ENCODE data around the gene SPAG8. TPM values are rescaled to one million over a fixed set of nuclear protein-coding genes. Genes with fewer than 3 reads are reported as not detected.

The SPAG8 gene
- total and polyA plus RNA-seq, 2 donors: 3.1 to 3.4 TPM

DNA sequence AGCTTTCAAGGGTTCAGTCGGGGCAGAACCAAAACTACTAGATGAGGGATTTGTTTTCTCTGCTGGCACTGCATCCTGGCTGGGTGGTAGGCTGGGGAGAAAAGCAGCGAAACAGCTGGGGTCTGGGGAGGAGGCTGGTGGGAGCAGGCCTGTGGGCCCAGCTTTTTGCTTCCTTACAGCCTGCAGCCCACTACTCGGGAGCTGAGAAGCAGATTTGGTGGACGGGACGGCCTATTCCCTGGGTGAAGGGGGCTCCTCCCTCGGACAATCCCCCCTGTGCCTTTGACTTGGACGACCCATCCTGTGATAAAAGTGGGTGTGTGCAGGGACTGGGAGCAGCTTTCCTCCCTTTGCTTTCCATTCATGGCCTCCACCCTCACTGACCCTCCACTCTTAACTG is 11.5 kb downstream of the SPAG8 start:
- Histone ChIP-seq H3K4me1 (ENCODE audit: control insufficient read depth in 2 of 2, insufficient read depth in 2 of 2, low read length in 2 of 2) (no peaks in the 10 kb centered on the region), H3K27me3 (ENCODE audit: control insufficient read depth in 2 of 2, insufficient read depth in 1 of 2, low read length in 1 of 2) (no peaks in the 10 kb centered on the region), H3K27ac (ENCODE audit: low read depth in 1 of 2, low read length in 1 of 2) (no peak overlapping the region), H3K36me3 (ENCODE audit: control insufficient read depth in 2 of 2, insufficient read depth in 2 of 2, low read length in 1 of 2) (peaks cover 3 to 14% of the 10 kb centered on the region in 2 donors), H3K9me3 (ENCODE audit: control insufficient read depth in 2 of 2, insufficient read depth in 1 of 2, low read length in 1 of 2) (no peaks in the 10 kb centered on the region), H3K4me3 (ENCODE audit: low read length in 2 of 2) (no peak overlapping the region)
- 97% methylated on average over 7 of the region's 7 CpGs for WGBS
- no peak for DNase-seq (ENCODE audit: low read depth in 6 of 9, low spot score in 9 of 9)

DNA sequence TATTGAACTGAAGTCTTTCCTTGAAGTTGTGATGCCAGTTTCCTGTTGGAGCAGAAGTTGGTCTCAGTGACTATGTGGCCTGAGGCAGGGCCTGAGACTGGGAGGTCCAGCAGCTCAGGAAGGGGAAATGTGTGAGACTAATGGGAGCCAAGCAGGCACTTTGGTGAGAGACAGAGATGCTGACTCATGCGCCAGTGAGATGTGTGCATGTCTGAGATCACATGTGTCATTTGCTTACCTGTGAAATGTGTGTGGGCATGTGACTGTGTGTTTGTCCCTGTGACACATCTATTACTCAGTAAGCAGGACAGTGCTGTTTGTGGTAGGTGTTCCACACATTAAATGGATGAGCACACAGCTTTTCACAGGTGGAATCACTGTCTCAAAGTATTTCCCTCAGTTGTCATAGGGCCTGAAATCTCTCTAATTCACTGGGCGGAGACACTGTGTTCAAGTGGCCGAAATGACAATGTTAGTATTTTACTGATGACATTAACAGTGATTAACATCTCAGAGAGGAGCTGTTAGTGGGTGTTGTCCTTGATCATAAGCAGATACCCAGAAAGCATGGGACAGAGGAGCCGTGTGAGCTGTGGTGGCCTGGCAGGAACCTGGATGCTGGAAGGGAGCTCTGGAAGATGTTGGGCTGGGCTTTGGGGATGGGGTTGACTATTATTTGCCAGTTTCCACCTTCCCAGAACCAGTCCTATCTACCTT is 13.2 kb downstream of the SPAG8 start:
- WGBS: 94% methylated on average over 4 of the region's 4 CpGs
- Histone ChIP-seq H3K4me3 (ENCODE audit: low read length in 2 of 2) (no peak overlapping the region), H3K4me1 (ENCODE audit: control insufficient read depth in 2 of 2, insufficient read depth in 2 of 2, low read length in 2 of 2) (peaks cover 0 to 2% of the 10 kb centered on the region in 2 donors), H3K36me3 (ENCODE audit: control insufficient read depth in 2 of 2, insufficient read depth in 2 of 2, low read length in 1 of 2) (peaks cover 3 to 12% of the 10 kb centered on the region in 2 donors), H3K27ac (ENCODE audit: low read depth in 1 of 2, low read length in 1 of 2) (no peak overlapping the region), H3K27me3 (ENCODE audit: control insufficient read depth in 2 of 2, insufficient read depth in 1 of 2, low read length in 1 of 2) (no peaks in the 10 kb centered on the region), H3K9me3 (ENCODE audit: control insufficient read depth in 2 of 2, insufficient read depth in 1 of 2, low read length in 1 of 2) (no peaks in the 10 kb centered on the region)
- DNase-seq (ENCODE audit: low read depth in 6 of 9, low spot score in 9 of 9): no peak

DNA sequence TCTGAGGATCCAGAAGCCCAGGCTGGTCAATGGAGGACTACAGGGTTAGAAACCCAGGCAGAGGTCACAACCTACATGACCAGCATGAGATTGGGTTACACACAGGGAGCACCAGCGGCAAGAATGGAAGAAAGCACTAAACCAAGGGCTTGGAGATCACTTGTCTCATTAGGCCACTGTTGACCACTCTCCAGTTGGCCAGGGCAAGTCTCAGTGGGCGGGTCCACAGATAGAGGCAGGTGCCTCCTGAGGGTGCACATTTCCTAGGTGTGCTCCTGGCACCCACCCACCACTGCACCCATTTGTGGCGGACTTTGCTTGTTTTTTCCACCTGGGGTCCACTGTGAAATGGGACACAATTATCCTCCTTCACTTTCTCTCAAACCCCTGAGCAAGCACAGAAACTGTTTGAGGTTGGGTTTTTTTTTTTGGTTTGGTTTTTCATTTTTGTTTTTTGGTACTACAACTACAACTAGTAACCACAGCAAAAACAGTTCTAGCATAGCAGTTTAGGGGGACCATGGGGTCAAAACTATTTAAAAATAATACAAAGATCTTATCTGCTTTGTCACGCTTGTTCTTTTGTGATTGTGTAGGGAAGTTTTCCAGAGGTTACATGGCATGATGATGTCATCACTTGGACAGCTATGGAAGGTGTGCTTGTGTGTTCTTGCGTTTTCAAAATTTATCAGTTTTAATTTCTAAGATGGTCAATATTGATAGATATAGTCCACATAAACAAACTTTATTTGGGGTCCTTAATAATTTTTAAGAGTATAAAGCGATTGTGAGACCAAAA is 14.6 kb downstream of the SPAG8 start:
- Histone ChIP-seq H3K27ac (ENCODE audit: low read depth in 1 of 2, low read length in 1 of 2) (no peak overlapping the region), H3K36me3 (ENCODE audit: control insufficient read depth in 2 of 2, insufficient read depth in 2 of 2, low read length in 1 of 2) (peaks cover 3 to 18% of the 10 kb centered on the region in 2 donors), H3K9me3 (ENCODE audit: control insufficient read depth in 2 of 2, insufficient read depth in 1 of 2, low read length in 1 of 2) (no peaks in the 10 kb centered on the region), H3K27me3 (ENCODE audit: control insufficient read depth in 2 of 2, insufficient read depth in 1 of 2, low read length in 1 of 2) (no peaks in the 10 kb centered on the region), H3K4me1 (ENCODE audit: control insufficient read depth in 2 of 2, insufficient read depth in 2 of 2, low read length in 2 of 2) (peaks cover 0 to 2% of the 10 kb centered on the region in 2 donors), H3K4me3 (ENCODE audit: low read length in 2 of 2) (no peak overlapping the region)
- WGBS: 97% methylated on average over 6 of the region's 6 CpGs
- DNase-seq (ENCODE audit: low read depth in 6 of 9, low spot score in 9 of 9): no peak

DNA sequence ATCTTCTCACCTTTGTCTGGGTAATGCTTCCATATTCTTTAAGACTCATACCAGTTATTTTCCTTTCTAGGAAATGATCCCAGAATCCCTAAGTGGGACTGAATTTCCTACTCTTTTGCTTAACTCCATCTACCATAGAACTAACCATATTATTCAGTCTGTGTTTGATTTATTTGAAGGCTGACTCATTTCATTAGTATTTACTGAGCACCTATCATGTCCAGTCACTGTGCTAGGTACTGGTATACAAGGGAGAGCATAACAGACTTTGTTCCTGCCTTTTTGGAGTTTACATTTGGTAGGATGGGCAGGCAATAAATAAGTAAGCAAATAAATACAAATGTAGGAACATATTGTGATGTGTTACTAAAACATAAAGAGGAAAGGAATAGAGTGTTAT is 16.4 kb downstream of the SPAG8 start:
- Histone ChIP-seq H3K4me3 (ENCODE audit: low read length in 2 of 2) (no peak overlapping the region), H3K36me3 (ENCODE audit: control insufficient read depth in 2 of 2, insufficient read depth in 2 of 2, low read length in 1 of 2) (peaks cover 3 to 16% of the 10 kb centered on the region in 2 donors), H3K27me3 (ENCODE audit: control insufficient read depth in 2 of 2, insufficient read depth in 1 of 2, low read length in 1 of 2) (peaks cover 0 to 8% of the 10 kb centered on the region in 2 donors), H3K27ac (ENCODE audit: low read depth in 1 of 2, low read length in 1 of 2) (no peak overlapping the region), H3K4me1 (ENCODE audit: control insufficient read depth in 2 of 2, insufficient read depth in 2 of 2, low read length in 2 of 2) (peaks cover 0 to 2% of the 10 kb centered on the region in 2 donors), H3K9me3 (ENCODE audit: control insufficient read depth in 2 of 2, insufficient read depth in 1 of 2, low read length in 1 of 2) (no peaks in the 10 kb centered on the region)
- DNase-seq (ENCODE audit: low read depth in 6 of 9, low spot score in 9 of 9): no peak

DNA sequence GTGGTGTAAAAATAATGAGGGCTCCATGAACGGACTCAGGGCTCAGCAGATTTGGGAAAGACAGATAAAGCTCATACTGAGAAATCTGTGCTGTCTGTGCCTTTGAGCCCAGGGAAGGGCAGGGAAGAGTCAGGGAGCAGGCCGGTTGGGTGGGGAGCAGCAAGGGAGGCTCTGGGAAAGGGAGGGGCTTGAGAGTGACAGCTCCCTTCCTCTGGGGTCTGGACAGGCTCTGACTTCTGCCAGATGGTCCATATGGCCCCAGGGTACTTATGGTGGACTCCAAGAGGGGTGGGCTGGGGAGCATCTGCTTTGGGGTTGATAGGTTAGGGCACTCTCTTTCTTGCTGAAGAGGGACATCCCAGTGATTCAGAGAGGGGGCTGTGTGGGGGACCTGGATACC is 18.6 kb downstream of the SPAG8 start:
- Histone ChIP-seq H3K36me3 (ENCODE audit: control insufficient read depth in 2 of 2, insufficient read depth in 2 of 2, low read length in 1 of 2) (peaks cover 0 to 9% of the 10 kb centered on the region in 2 donors), H3K27ac (ENCODE audit: low read depth in 1 of 2, low read length in 1 of 2) (no peak overlapping the region), H3K9me3 (ENCODE audit: control insufficient read depth in 2 of 2, insufficient read depth in 1 of 2, low read length in 1 of 2) (no peaks in the 10 kb centered on the region), H3K27me3 (ENCODE audit: control insufficient read depth in 2 of 2, insufficient read depth in 1 of 2, low read length in 1 of 2) (peaks cover 0 to 12% of the 10 kb centered on the region in 2 donors), H3K4me3 (ENCODE audit: low read length in 2 of 2) (no peak overlapping the region), H3K4me1 (ENCODE audit: control insufficient read depth in 2 of 2, insufficient read depth in 2 of 2, low read length in 2 of 2) (peaks cover 0 to 6% of the 10 kb centered on the region in 2 donors)
- 99% methylated on average over 2 of the region's 2 CpGs for WGBS
- no peak for DNase-seq (ENCODE audit: low read depth in 6 of 9, low spot score in 9 of 9)

DNA sequence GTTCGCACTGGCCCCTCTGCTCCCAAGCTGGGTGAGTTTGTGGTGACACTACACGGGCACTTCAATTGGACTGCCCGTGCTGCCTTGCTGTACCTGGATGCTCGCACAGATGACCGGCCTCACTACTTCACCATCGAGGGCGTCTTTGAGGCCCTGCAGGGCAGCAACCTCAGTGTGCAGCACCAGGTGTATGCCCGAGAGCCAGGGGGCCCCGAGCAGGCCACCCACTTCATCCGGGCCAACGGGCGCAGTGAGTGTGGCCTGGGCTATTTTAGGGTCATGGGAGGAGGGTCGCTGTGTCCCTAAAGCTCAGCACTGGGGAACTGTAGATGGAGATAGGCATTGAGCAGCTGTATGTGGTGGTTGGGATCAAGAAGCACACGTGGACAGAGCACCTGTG is 19.2 kb downstream of the SPAG8 start:
- H3K4me3 ChIP-seq (ENCODE audit: low read length in 2 of 2): no peak overlapping the region
- WGBS: 97% methylated on average over 14 of the region's 14 CpGs
- no peak overlapping the region for H3K27ac ChIP-seq (ENCODE audit: low read depth in 1 of 2, low read length in 1 of 2)

DNA sequence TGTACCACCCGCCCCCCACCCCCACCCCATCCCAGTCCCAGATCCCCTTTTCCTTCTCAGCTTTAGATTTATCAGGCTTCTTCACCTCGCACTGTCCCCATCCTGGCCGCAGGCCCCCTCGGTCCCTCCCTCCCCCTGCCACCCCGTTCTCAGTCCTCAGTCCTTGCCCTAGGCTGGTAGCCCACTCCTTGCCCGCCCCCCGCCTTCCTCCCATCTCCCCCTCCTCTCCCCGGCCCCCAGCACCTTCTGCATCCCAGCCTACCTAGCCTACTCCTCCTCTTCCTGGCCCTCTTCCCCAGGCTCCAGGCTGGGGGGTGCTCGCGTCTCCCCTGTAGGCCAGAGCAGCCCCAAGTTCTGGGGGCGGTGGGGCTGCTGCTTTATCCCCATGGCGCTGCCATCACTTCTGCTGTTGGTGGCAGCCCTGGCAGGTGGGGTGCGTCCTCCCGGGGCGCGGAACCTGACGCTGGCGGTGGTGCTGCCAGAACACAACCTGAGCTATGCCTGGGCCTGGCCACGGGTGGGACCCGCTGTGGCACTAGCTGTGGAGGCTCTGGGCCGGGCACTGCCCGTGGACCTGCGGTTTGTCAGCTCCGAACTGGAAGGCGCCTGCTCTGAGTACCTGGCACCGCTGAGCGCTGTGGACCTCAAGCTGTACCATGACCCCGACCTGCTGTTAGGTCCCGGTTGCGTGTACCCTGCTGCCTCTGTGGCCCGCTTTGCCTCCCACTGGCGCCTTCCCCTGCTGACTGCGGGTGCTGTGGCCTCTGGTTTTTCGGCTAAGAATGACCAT is 19.8 kb downstream of the SPAG8 start:
- no peak overlapping the region for H3K27ac ChIP-seq (ENCODE audit: low read depth in 1 of 2, low read length in 1 of 2)
- H3K9me3 ChIP-seq (ENCODE audit: control insufficient read depth in 2 of 2, insufficient read depth in 1 of 2, low read length in 1 of 2): no peaks in the 10 kb centered on the region
- H3K27me3 ChIP-seq (ENCODE audit: control insufficient read depth in 2 of 2, insufficient read depth in 1 of 2, low read length in 1 of 2): peaks cover 0 to 12% of the 10 kb centered on the region in 2 donors
- H3K4me3 ChIP-seq (ENCODE audit: low read length in 2 of 2): no peak overlapping the region
- H3K36me3 ChIP-seq (ENCODE audit: control insufficient read depth in 2 of 2, insufficient read depth in 2 of 2, low read length in 1 of 2): peaks cover 0 to 9% of the 10 kb centered on the region in 2 donors
- DNase-seq (ENCODE audit: low read depth in 6 of 9, low spot score in 9 of 9): no peak
- WGBS: 97% methylated on average over 34 of the region's 34 CpGs
- peaks cover 0 to 6% of the 10 kb centered on the region in 2 donors for H3K4me1 ChIP-seq (ENCODE audit: control insufficient read depth in 2 of 2, insufficient read depth in 2 of 2, low read length in 2 of 2)

More for the DNA sequence above, 19.2 kb downstream of the SPAG8 start:
- H3K36me3 ChIP-seq (ENCODE audit: control insufficient read depth in 2 of 2, insufficient read depth in 2 of 2, low read length in 1 of 2): peaks cover 0 to 9% of the 10 kb centered on the region in 2 donors
- peaks cover 0 to 6% of the 10 kb centered on the region in 2 donors for H3K4me1 ChIP-seq (ENCODE audit: control insufficient read depth in 2 of 2, insufficient read depth in 2 of 2, low read length in 2 of 2)
- no peaks in the 10 kb centered on the region for H3K9me3 ChIP-seq (ENCODE audit: control insufficient read depth in 2 of 2, insufficient read depth in 1 of 2, low read length in 1 of 2)
- DNase-seq (ENCODE audit: low read depth in 6 of 9, low spot score in 9 of 9): no peak
- H3K27me3 ChIP-seq (ENCODE audit: control insufficient read depth in 2 of 2, insufficient read depth in 1 of 2, low read length in 1 of 2): peaks cover 0 to 12% of the 10 kb centered on the region in 2 donors

DNA sequence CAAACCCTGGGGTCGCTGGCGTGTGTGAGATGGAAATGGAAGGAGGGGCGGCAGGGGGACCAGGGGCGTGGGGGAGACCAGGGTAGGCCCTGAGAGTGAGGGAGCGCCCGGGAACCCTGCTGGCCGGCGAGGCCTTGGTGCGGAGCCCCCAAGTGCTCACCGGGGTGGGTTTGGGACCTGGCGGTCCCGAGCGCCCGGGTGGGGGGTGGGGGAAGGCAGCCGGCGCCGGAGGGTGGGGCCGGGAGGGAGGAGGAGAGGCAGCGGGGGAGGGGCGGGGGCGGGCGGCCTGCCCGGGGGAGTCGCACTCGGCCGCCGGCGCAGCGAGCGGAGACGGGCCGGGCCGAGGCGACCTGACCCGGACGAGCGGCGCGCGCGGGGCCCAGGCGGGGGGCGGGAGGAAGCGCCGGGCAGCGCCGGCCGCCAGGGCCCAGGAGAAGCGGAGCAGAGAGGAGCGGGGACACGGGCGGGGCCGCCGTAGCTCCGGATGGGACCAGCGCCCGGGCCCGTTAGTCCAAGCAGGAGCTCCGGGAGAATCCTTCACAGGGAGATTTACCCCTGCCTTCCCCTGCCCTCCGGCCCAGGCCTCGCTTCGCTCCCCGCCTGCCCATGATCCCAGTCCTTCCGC is 20.7 kb downstream of the SPAG8 start, which contains the start of gene NPR2:
TSS of gene NPR2 (plus strand) at position 295 of the 625 bp plus-strand sequence. CDS start 818 bp downstream, outside the sequence.
- no peak for DNase-seq (ENCODE audit: low read depth in 6 of 9, low spot score in 9 of 9)
- H3K4me1 ChIP-seq (ENCODE audit: control insufficient read depth in 2 of 2, insufficient read depth in 2 of 2, low read length in 2 of 2): peaks cover 0 to 6% of the 10 kb centered on the region in 2 donors
- no peak within 1 kb of the TSS for H3K27ac ChIP-seq (ENCODE audit: low read depth in 1 of 2, low read length in 1 of 2)
- no peak within 1 kb of the TSS for H3K4me3 ChIP-seq (ENCODE audit: low read length in 2 of 2)
- H3K27me3 ChIP-seq (ENCODE audit: control insufficient read depth in 2 of 2, insufficient read depth in 1 of 2, low read length in 1 of 2): peaks cover 0 to 12% of the 10 kb centered on the region in 2 donors
- 64% methylated on average over 64 of the region's 64 CpGs for WGBS
- peaks cover 0 to 9% of the 10 kb centered on the region in 2 donors for H3K36me3 ChIP-seq (ENCODE audit: control insufficient read depth in 2 of 2, insufficient read depth in 2 of 2, low read length in 1 of 2)
- H3K9me3 ChIP-seq (ENCODE audit: control insufficient read depth in 2 of 2, insufficient read depth in 1 of 2, low read length in 1 of 2): no peaks in the 10 kb centered on the region
